B cell (primary cell): Measurements from ENCODE around the gene ABCA7. TPM values are rescaled to one million over a fixed set of nuclear protein-coding genes. Genes with fewer than 3 reads are reported as not detected.

Source experiments
- ATAC-seq: fragments of 200-7000 bp; cut with Tn5 transposase; one replicate; pipeline ENCODE4 v1.10.0; 2021; ENCODE audit warnings: low read depth, mild to moderate bottlenecking, moderate number of reproducible peaks, moderate library complexity
- CTCF ChIA-PET: fragments of 350-600 bp; sonication (Branson Sonifier 250); formaldehyde crosslinking; loops from one replicate; lab custom pipeline; 2021; ENCODE audit warnings: antibody characterized with exemption, inconsistent platforms; lab: Charles Lee
- POLR2A ChIA-PET: fragments of 350-600 bp; sonication (Branson Sonifier 250); formaldehyde crosslinking; loops from one replicate; lab custom pipeline; 2021; ENCODE audit warnings: antibody characterized with exemption; lab: Charles Lee
- DNase-seq: peaks from one replicate; pipeline ENCODE4 v3.0.0; 2013
- H2AFZ ChIP-seq: 2 replicates; pipeline ENCODE4 v1.6.1; 2012; ENCODE audit warnings: mild to moderate bottlenecking, low read depth, low read length; ENCODE audit not compliant: insufficient read depth, poor library complexity, severe bottlenecking
- H3K27ac ChIP-seq, 2 donors: 1 replicate in 1 of 2; 2 replicates in 1 of 2; pipeline ENCODE4 v1.5.1; 2012 to 2013; ENCODE audit warnings: low read length in 2 of 2, mild to moderate bottlenecking in 2 of 2, moderate library complexity in 1 of 2
- H3K27me3 ChIP-seq, 4 experiments: fragments of 200-600 bp in 1 of 4; sonication (generic) in 1 of 4; replicated peaks in 1 of 4; 1 replicate in 2 of 4; 2 replicates in 2 of 4; pipeline versions ENCODE4 v1.6.1 to v1.7.0; 2013 to 2016; ENCODE audit warnings: low read length in 3 of 4, mild to moderate bottlenecking in 2 of 4, mixed read lengths in 1 of 4, moderate library complexity in 1 of 4; ENCODE audit not compliant: insufficient read depth in 4 of 4, control insufficient read depth in 3 of 4; ENCODE audit errors: control extremely low read depth in 1 of 4
- H3K36me3 ChIP-seq, 2 experiments: replicated peaks in 1 of 2; 1 replicate in 1 of 2; 2 replicates in 1 of 2; pipeline versions ENCODE4 v1.6.1 to v1.7.1; 2013; ENCODE audit warnings: low read length in 1 of 2; ENCODE audit not compliant: insufficient read depth in 2 of 2, control insufficient read depth in 1 of 2; ENCODE audit errors: control extremely low read depth in 1 of 2, extremely low read depth in 1 of 2
- H3K4me1 ChIP-seq, 2 donors: fragments of 200-600 bp in 1 of 2; sonication (generic) in 1 of 2; 1 replicate in 1 of 2; 2 replicates in 1 of 2; pipeline versions ENCODE4 v1.5.1 to v1.6.1; 2013 to 2017; ENCODE audit warnings: low read length in 2 of 2; ENCODE audit not compliant: control insufficient read depth in 2 of 2, insufficient read depth in 2 of 2
- H3K4me2 ChIP-seq: replicated peaks from 2 replicates; pipeline ENCODE3; 2012; ENCODE audit warnings: mild to moderate bottlenecking, low read depth, low read length; ENCODE audit not compliant: poor library complexity, severe bottlenecking
- H3K4me3 ChIP-seq, 5 experiments: fragments of 200-600 bp in 1 of 5; sonication (generic) in 1 of 5; 1 replicate in 3 of 5; 2 replicates in 2 of 5; pipeline versions ENCODE4 v1.5.1 to v1.7.0; 2011 to 2016; ENCODE audit warnings: low read length in 4 of 5, mild to moderate bottlenecking in 4 of 5, low read depth in 2 of 5, control low read depth in 1 of 5, moderate library complexity in 1 of 5; ENCODE audit not compliant: insufficient read depth in 1 of 5; ENCODE audit errors: control extremely low read depth in 1 of 5, extremely low read depth in 1 of 5
- H3K79me2 ChIP-seq: fragments of 200-600 bp; sonication (generic); one replicate; pipeline ENCODE4 v1.6.0; 2016; ENCODE audit warnings: low read length; ENCODE audit not compliant: control insufficient read depth, insufficient read depth
- H3K9ac ChIP-seq: fragments of 200-600 bp; sonication (generic); 2 replicates; pipeline ENCODE4 v1.6.1; 2017; ENCODE audit warnings: mild to moderate bottlenecking, low read length, moderate library complexity
- H3K9me3 ChIP-seq, 3 donors: one replicate each; pipeline versions ENCODE4 v1.6.1 to v1.7.1; 2013; ENCODE audit warnings: low read length in 2 of 3; ENCODE audit not compliant: control insufficient read depth in 2 of 3, insufficient read depth in 1 of 3; ENCODE audit errors: control extremely low read depth in 1 of 3
- H4K20me1 ChIP-seq: 2 replicates; pipeline ENCODE4 v1.6.0; 2012; ENCODE audit warnings: mild to moderate bottlenecking, low read length; ENCODE audit not compliant: insufficient read depth, control insufficient read depth, poor library complexity, severe bottlenecking
- H3K27ac Mint-ChIP-seq: one replicate; pipeline ENCODE4 v1.8.0; 2021; ENCODE audit warnings: mixed read lengths
- H3K27me3 Mint-ChIP-seq: one replicate; pipeline ENCODE4 v1.8.0; 2021; ENCODE audit warnings: mixed read lengths
- H3K4me1 Mint-ChIP-seq: one replicate; pipeline ENCODE4 v1.8.0; 2021; ENCODE audit warnings: mixed read lengths
- H3K4me3 Mint-ChIP-seq: one replicate; pipeline ENCODE4 v1.8.0; 2021; ENCODE audit warnings: mixed read lengths
- H3K9me3 Mint-ChIP-seq: one replicate; pipeline ENCODE4 v1.8.0; 2022; ENCODE audit warnings: mixed read lengths; ENCODE audit not compliant: insufficient read depth
- EZH2 ChIP-seq: IDR thresholded peaks from 2 replicates; pipeline ENCODE4 v1.6.1; 2012; ENCODE audit warnings: borderline replicate concordance, low read depth, mild to moderate bottlenecking, moderate library complexity, low read length; ENCODE audit not compliant: insufficient read depth, poor library complexity, severe bottlenecking
- WGBS: methylation state at CpG from one replicate; pipeline ENCODE4 v1.1.5; 2013; ENCODE audit warnings: missing lambda C conversion rate; ENCODE audit not compliant: insufficient coverage; 5-methylcytosine and 5-hydroxymethylcytosine counted together
- intact Hi-C: fragments of 100-400 bp; cut with micrococcal nuclease; formaldehyde crosslinking; loops from one replicate; pipeline ENCODE4 v1.10.0; 2022
- polyA plus RNA-seq: library from polyadenylated mRNA; depleted of rRNA; stranded (reverse); fragments of >200 nt; gene quantifications from 2 replicates; pipeline ENCODE4 v1.2.3, GENCODE V29; 2012
- total RNA-seq, 2 donors: library from RNA; stranded (reverse); fragments of 120-200 nt in 1 of 2; gene quantifications; 1 replicate in 1 of 2; 2 replicates in 1 of 2; pipeline versions ENCODE4 v1.2.3 to v1.2.4, GENCODE V29; 2013 to 2022
- TF ChIP-seq, protein P1 (sequence below): fragments of 200-600 bp; IDR thresholded peaks from one replicate; pipeline ENCODE4 v1.8.0; 2022; ENCODE audit warnings: antibody characterized with exemption, mild to moderate bottlenecking

ABCA7 gene
- total and polyA plus RNA-seq, 2 donors (not counting 1 experiment from before 2014, with no cell fraction given): 192 to 281 TPM

DNA sequence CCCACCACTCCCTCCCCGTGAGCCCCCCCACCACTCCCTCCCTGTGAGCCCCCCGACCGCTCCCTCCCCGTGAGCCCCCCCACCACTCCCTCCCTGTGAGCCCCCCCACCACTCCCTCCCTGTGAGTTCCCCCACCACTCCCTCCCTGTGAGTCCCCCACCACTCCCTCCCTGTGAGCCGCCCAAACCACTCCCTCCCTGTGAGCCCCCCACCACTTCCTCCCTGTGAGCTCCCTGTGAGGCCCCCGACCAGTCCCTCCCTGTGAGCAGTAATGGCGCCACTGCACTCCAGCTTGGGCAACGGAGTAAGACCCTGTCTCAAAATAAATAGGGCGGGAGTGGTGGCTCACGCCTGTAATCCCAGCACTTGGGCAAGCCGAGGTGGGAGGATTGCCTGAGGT, 9.9 kb downstream of the ABCA7 start:
- H3K4me1 ChIP-seq: peaks cover 0 to 11% of the 10 kb centered on the region in 2 donors
- no peak overlapping the region for H3K9ac ChIP-seq
- ATAC-seq: no peak
- H4K20me1 ChIP-seq: peaks cover 28% of the 10 kb centered on the region
- TF ChIP-seq, protein P1, sequence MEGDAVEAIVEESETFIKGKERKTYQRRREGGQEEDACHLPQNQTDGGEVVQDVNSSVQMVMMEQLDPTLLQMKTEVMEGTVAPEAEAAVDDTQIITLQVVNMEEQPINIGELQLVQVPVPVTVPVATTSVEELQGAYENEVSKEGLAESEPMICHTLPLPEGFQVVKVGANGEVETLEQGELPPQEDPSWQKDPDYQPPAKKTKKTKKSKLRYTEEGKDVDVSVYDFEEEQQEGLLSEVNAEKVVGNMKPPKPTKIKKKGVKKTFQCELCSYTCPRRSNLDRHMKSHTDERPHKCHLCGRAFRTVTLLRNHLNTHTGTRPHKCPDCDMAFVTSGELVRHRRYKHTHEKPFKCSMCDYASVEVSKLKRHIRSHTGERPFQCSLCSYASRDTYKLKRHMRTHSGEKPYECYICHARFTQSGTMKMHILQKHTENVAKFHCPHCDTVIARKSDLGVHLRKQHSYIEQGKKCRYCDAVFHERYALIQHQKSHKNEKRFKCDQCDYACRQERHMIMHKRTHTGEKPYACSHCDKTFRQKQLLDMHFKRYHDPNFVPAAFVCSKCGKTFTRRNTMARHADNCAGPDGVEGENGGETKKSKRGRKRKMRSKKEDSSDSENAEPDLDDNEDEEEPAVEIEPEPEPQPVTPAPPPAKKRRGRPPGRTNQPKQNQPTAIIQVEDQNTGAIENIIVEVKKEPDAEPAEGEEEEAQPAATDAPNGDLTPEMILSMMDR: no peak
- no peak for TF ChIP-seq EZH2
- Mint-ChIP-seq H3K4me3 (no peak overlapping the region), H3K27ac (no peak overlapping the region), H3K4me1 (peaks cover 9% of the 10 kb centered on the region), H3K27me3 (no peaks in the 10 kb centered on the region), H3K9me3 (no peaks in the 10 kb centered on the region)
- H2AFZ ChIP-seq: no peak overlapping the region
- no peak for DNase-seq
- intact Hi-C loops: no loop called here
- CTCF ChIA-PET: no interaction called here
- H3K9me3 ChIP-seq: peaks cover 0 to 15% (median 0%) of the 10 kb centered on the region in 3 donors
- no peak overlapping the region for H3K4me2 ChIP-seq
- H3K4me3 ChIP-seq: no peak overlapping the region
- POLR2A ChIA-PET: interaction anchor here (0.7 to 2.0 kb wide), 3 partner anchors 18 to 25 kb away, joined by 3 to 8 read pairs (median 3); partner anchors contain the start of gene ARHGAP45
- 66% methylated on average over 3 of the region's 11 CpGs for WGBS
- H3K79me2 ChIP-seq: peaks cover 20% of the 10 kb centered on the region
- no peak overlapping the region for H3K27ac ChIP-seq
- H3K36me3 ChIP-seq: peaks cover 0 to 64% of the 10 kb centered on the region in 2 experiments
- H3K27me3 ChIP-seq: no peaks in the 10 kb centered on the region

DNA sequence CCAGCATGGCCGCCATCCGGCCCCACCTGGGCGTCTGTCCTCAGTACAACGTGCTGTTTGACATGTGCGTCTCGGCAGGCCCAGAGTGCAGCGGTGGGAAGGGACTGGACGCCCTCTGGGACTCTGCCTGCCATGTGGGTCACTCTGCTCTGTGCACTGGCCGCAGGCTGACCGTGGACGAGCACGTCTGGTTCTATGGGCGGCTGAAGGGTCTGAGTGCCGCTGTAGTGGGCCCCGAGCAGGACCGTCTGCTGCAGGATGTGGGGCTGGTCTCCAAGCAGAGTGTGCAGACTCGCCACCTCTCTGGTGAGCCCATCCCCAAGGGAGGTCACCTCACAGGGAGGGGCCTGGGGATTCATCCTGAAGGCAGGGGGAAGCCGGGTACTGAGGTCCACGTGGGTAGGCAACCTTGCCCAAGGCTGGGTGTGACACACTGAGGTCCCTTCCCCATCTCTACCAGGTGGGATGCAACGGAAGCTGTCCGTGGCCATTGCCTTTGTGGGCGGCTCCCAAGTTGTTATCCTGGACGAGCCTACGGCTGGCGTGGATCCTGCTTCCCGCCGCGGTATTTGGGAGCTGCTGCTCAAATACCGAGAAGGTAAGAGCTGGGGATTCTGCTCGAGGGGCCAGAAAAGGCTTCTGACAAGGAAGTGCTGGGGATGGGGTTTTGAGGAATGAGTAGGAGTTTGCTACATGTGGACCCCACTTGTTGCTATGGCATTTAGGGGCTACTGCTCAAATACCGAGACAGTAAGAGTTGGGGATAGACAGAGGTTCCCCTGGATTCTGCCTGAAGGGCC, 11.3 kb downstream of the ABCA7 start:
- Histone ChIP-seq H3K36me3 (peaks cover 0 to 66% of the 10 kb centered on the region in 2 experiments), H3K4me3 (no peak overlapping the region), H3K9ac (no peak overlapping the region), H4K20me1 (peaks cover 15% of the 10 kb centered on the region), H3K27ac (no peak overlapping the region), H2AFZ (no peak overlapping the region), H3K27me3 (no peaks in the 10 kb centered on the region), H3K4me2 (no peak overlapping the region), H3K79me2 (peaks cover 13% of the 10 kb centered on the region), H3K4me1 (peaks cover 0 to 8% of the 10 kb centered on the region in 2 donors), H3K9me3 (peaks cover 0 to 27% (median 3%) of the 10 kb centered on the region in 3 donors)
- H3K27me3 Mint-ChIP-seq: no peaks in the 10 kb centered on the region
- WGBS: 97% methylated on average over 29 of the region's 31 CpGs
- peaks cover 7% of the 10 kb centered on the region for H3K4me1 Mint-ChIP-seq
- no peak for TF ChIP-seq EZH2
- ATAC-seq (no peak), DNase-seq (no peak)
- no peak overlapping the region for H3K4me3 Mint-ChIP-seq
- ChIA-PET CTCF (no interaction called here), POLR2A (no interaction called here)
- intact Hi-C loops: no loop called here
- H3K9me3 Mint-ChIP-seq: no peaks in the 10 kb centered on the region
- H3K27ac Mint-ChIP-seq: no peak overlapping the region
